Thymus (tissue), 11 donors: ENCODE data around the gene LEAP2. TPM values are rescaled to one million over a fixed set of nuclear protein-coding genes. Genes with fewer than 3 reads are reported as not detected.

ENCODE experiments used
- DNase-seq, 9 donors: peaks; one replicate each; pipeline ENCODE4 v3.0.0-alpha.2; 2013; ENCODE audit warnings: low spot score in 9 of 9, low read depth in 6 of 9, missing footprints in 1 of 9
- H3K27ac ChIP-seq, 2 donors: one replicate each; pipeline ENCODE4 v1.5.1; 2013; ENCODE audit warnings: control low read depth in 1 of 2, low read depth in 1 of 2, low read length in 1 of 2, mild to moderate bottlenecking in 1 of 2, moderate library complexity in 1 of 2
- H3K27me3 ChIP-seq, 2 donors: one replicate each; pipeline ENCODE4 v1.5.1; 2013; ENCODE audit warnings: low read length in 1 of 2; ENCODE audit not compliant: control insufficient read depth in 2 of 2, insufficient read depth in 1 of 2
- H3K36me3 ChIP-seq, 2 donors: one replicate each; pipeline ENCODE4 v1.5.1; 2013; ENCODE audit warnings: low read length in 1 of 2, mild to moderate bottlenecking in 1 of 2, moderate library complexity in 1 of 2; ENCODE audit not compliant: control insufficient read depth in 2 of 2, insufficient read depth in 2 of 2
- H3K4me1 ChIP-seq, 2 donors: one replicate each; pipeline ENCODE4 v1.5.1; 2013; ENCODE audit warnings: low read length in 2 of 2; ENCODE audit not compliant: control insufficient read depth in 2 of 2, insufficient read depth in 2 of 2
- H3K4me3 ChIP-seq, 2 donors: one replicate each; pipeline ENCODE4 v1.5.1; 2013; ENCODE audit warnings: low read length in 2 of 2, control low read depth in 1 of 2, mild to moderate bottlenecking in 1 of 2
- H3K9me3 ChIP-seq, 2 donors: one replicate each; pipeline ENCODE4 v1.5.1; 2013; ENCODE audit warnings: low read length in 1 of 2, mild to moderate bottlenecking in 1 of 2; ENCODE audit not compliant: control insufficient read depth in 2 of 2, insufficient read depth in 1 of 2
- WGBS: extraction: QIAGEN DNeasy Blood & Tissue Kit; methylation state at CpG from one replicate; pipeline ENCODE4 v1.1.7; 2013; 5-methylcytosine and 5-hydroxymethylcytosine counted together
- polyA plus RNA-seq: library from polyadenylated mRNA; stranded (reverse); fragments of 200-250 nt; gene quantifications from one replicate; pipeline ENCODE4 v1.2.3, GENCODE V29; 2013
- total RNA-seq: library from RNA; stranded (reverse); fragments of 120-200 nt; gene quantifications from one replicate; pipeline ENCODE4 v1.2.4, GENCODE V29; 2013
- donor health status: healthy.

Gene LEAP2
- total and polyA plus RNA-seq, 2 donors = 1.5 to 4.4 TPM

DNA sequence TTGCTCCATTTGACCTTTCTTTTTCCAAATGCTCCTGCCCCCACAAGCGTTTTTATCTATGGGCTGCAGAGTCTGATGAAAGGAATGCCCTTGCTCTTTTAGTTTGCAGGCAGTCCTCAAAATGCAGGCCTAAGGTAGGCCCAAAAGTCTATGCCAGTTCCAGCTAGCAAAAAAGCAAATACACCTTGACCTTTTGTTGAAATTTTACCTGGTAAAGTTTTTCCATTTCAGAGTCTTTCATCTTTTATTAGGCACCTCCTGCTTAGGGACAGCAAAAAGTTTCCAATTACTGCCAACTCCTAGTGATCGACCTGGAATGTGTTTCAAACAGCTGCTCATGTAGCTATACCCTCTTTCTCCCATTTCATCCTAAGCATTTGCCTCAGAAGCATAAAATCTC, 2.7 kb upstream of the LEAP2 start:
- 96% methylated on average over 2 of the region's 2 CpGs for WGBS
- Histone ChIP-seq H3K27ac (no peak overlapping the region), H3K9me3 (no peaks in the 10 kb centered on the region), H3K27me3 (no peaks in the 10 kb centered on the region), H3K4me1 (peaks cover 3 to 7% of the 10 kb centered on the region in 2 donors), H3K36me3 (peaks cover 28 to 51% of the 10 kb centered on the region in 2 donors), H3K4me3 (no peak overlapping the region)
- no peak for DNase-seq

- 96% methylated on average over 5 of the region's 5 CpGs for WGBS
- no peak for DNase-seq
- Histone ChIP-seq H3K36me3 (peaks cover 28 to 51% of the 10 kb centered on the region in 2 donors), H3K27ac (no peak overlapping the region), H3K4me1 (peaks cover 0 to 7% of the 10 kb centered on the region in 2 donors), H3K4me3 (no peak overlapping the region), H3K27me3 (no peaks in the 10 kb centered on the region), H3K9me3 (no peaks in the 10 kb centered on the region)
These were observed 1.8 kb upstream of the LEAP2 start for GRCh38 chr5:132871459-132872284.

- DNase-seq = no peak
These were observed 715 bp upstream of the LEAP2 start for GRCh38 chr5:132872788-132873118.

GRCh38 chr5:132873930-132874271, 433 bp downstream of the LEAP2 start:
- no peaks in the 10 kb centered on the region for H3K27me3 ChIP-seq
- H3K9me3 ChIP-seq = no peaks in the 10 kb centered on the region
- 99% methylated on average over 3 of the region's 3 CpGs for WGBS
- H3K27ac ChIP-seq = no peak overlapping the region
- no peak for DNase-seq
- H3K4me3 ChIP-seq = no peak overlapping the region
- H3K4me1 ChIP-seq = no peaks in the 10 kb centered on the region
- H3K36me3 ChIP-seq = peaks cover 26 to 53% of the 10 kb centered on the region in 2 donors

More at GRCh38 chr5:132872788-132873118, 715 bp upstream of the LEAP2 start:
- no peaks in the 10 kb centered on the region for H3K27me3 ChIP-seq
- H3K9me3 ChIP-seq = no peaks in the 10 kb centered on the region
- no peak overlapping the region for H3K27ac ChIP-seq
- no peak overlapping the region for H3K4me3 ChIP-seq
- 95% methylated on average over 1 of the region's 1 CpG for WGBS
- peaks cover 25 to 53% of the 10 kb centered on the region in 2 donors for H3K36me3 ChIP-seq
- H3K4me1 ChIP-seq = no peaks in the 10 kb centered on the region

DNA sequence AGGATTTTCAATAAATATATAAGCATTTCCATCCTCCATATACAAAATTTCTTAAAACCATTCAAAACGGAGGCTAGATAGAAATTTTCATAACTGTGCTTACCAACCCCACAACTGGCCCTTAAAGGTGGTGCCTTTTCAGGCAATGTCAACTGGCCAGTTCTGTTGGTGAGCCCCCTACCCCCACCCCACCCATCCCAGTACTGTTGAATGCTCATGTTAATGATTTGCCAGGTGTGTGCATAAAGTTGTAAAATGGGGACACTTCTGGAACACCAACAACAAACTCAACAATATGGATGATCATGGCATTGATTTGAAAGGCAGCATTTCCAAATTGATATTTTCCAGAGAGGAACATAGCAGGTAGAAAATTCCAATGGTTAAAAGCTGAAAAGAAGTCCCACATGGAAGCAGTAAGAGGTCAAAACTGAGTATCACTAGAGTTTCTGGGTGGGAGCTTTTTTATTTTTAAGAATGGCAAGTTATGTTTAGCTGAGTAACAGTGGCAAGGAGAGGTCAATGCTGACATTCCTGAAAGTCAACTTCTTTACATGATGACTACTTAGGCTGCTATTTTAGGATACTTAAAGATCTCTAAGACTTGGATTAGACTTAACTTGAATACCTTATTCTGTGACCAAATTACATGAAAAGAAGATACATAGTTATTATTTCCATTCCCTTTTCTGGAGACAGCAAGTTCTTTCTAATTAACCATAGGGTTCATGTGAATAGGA, 2.7 kb downstream of the LEAP2 start:
- WGBS = 96% methylated on average over 1 of the region's 1 CpG
- H3K27ac ChIP-seq = no peak overlapping the region

DNA sequence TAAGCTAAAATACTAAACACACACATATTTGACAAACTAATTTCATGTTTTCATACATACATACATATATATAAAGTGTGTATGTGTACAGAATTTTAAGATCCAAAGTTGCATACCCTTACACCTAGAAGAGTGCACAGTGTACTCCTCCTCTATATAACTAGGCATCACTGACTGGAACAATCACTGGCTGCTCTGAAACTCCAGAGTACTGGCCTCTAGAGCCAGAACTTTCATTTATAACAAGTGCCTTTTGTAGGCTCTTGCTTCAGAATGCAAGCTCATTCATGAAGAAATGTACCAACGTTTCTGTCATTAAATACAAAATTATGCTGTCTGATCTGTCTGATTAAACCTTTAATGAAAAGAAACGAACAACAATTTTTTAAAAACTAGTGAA, 4.0 kb downstream of the LEAP2 start:
- DNase-seq = no peak
- no peaks in the 10 kb centered on the region for H3K9me3 ChIP-seq
- no peaks in the 10 kb centered on the region for H3K4me1 ChIP-seq
- no peaks in the 10 kb centered on the region for H3K27me3 ChIP-seq
- peaks cover 22 to 53% of the 10 kb centered on the region in 2 donors for H3K36me3 ChIP-seq
- no peak overlapping the region for H3K4me3 ChIP-seq
- 95% methylated on average over 2 of the region's 2 CpGs for WGBS
- no peak overlapping the region for H3K27ac ChIP-seq

More for the DNA sequence above, 2.7 kb downstream of the LEAP2 start:
- Histone ChIP-seq H3K4me3 (no peak overlapping the region), H3K27me3 (no peaks in the 10 kb centered on the region), H3K36me3 (peaks cover 20 to 52% of the 10 kb centered on the region in 2 donors), H3K4me1 (no peaks in the 10 kb centered on the region), H3K9me3 (no peaks in the 10 kb centered on the region)
- DNase-seq = no peak

DNA sequence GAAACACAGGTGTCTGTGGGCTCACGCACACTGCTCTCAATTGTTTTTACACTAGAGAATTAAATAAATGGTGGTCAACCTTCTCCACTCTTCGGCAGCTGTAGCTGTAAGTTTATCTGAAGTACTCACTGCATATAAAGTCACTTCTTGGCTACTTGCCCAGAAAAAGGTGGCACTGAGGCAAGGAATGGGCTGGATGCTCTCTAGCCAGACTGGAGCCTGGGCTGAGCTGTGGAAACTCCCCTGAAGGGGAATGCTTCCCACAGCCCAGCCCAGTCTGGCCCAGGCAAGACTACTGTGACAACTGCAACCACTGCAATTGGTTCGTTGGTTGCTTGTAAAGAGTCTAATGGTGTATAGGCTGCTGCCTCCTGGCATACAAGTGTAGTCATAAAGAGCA, 4.5 kb downstream of the LEAP2 start:
- H3K4me3 ChIP-seq = no peak overlapping the region
- H3K4me1 ChIP-seq = no peaks in the 10 kb centered on the region
- no peak overlapping the region for H3K27ac ChIP-seq
- no peaks in the 10 kb centered on the region for H3K9me3 ChIP-seq
- H3K36me3 ChIP-seq = peaks cover 22 to 54% of the 10 kb centered on the region in 2 donors
- no peaks in the 10 kb centered on the region for H3K27me3 ChIP-seq
- peak in 1 of 9 donors; percentile 18 for DNase-seq
- 92% methylated on average over 3 of the region's 3 CpGs for WGBS

GRCh38 chr5:132883261-132883834, 9.9 kb downstream of the LEAP2 start:
- peak in 5 of 9 donors; percentile 12 to 46 (median 18) for DNase-seq
- WGBS = 47% methylated on average over 2 of the region's 2 CpGs

DNA sequence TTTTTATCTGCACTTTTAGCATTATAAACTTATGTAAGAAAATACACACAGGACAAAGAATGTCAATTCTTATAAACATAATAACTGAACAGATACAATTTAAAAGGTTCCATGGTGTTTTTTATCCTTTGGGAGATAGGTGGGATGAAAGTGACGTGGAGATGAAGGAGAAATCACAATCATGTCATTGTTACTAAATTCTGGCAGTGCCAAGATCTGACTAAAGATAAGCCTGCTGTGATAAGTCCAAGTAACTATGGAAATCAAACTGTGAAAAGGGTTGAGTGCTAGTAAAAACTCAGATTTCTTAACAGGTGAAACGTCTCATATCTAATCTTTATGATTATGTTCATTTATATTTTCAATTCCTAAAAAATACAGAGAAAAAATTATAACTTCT, 11.1 kb downstream of the LEAP2 start:
- no peaks in the 10 kb centered on the region for H3K9me3 ChIP-seq

More at GRCh38 chr5:132883261-132883834, 9.9 kb downstream of the LEAP2 start:
- Histone ChIP-seq H3K4me1 (no peaks in the 10 kb centered on the region), H3K4me3 (no peak overlapping the region), H3K27me3 (no peaks in the 10 kb centered on the region), H3K27ac (no peak overlapping the region), H3K36me3 (peaks cover 25 to 63% of the 10 kb centered on the region in 2 donors), H3K9me3 (no peaks in the 10 kb centered on the region)

More for the DNA sequence above, 11.1 kb downstream of the LEAP2 start:
- 97% methylated on average over 2 of the region's 2 CpGs for WGBS
- Histone ChIP-seq H3K27me3 (no peaks in the 10 kb centered on the region), H3K4me1 (no peaks in the 10 kb centered on the region), H3K36me3 (peaks cover 28 to 64% of the 10 kb centered on the region in 2 donors), H3K27ac (no peak overlapping the region), H3K4me3 (no peak overlapping the region)
- DNase-seq = no peak
